NCI-H774 (cell line): ENCODE data around the gene PLAAT1.
A peak's percentile ranks its signal among the peaks of the same experiment; 100 is the strongest.

Source experiments
- DNase-seq: peaks from one replicate; lab custom pipeline; 2025; lab: John Stamatoyannopoulos, UW

Gene PLAAT1

GRCh38 chr3:193240850-193241706 is at the start of gene PLAAT1:
PLAAT1 (plus strand) TSS chr3:193241222; CDS start chr3:193255651, 14,429 bp downstream.
- DNase-seq: peak; percentile 98

- no peak for DNase-seq
Observed at GRCh38 chr3:193194371-193194770, 46.7 kb upstream of the PLAAT1 start.

- DNase-seq: no peak
Observed at GRCh38 chr3:193196746-193197145, 44.3 kb upstream of the PLAAT1 start.

GRCh38 chr3:193207290-193208273 is 33.4 kb upstream of the PLAAT1 start:
- peak; percentile 68 for DNase-seq

GRCh38 chr3:193210618-193211017 is 30.4 kb upstream of the PLAAT1 start:
- no peak for DNase-seq

GRCh38 chr3:193211173-193211572 is 29.8 kb upstream of the PLAAT1 start:
- DNase-seq: no peak

- no peak for DNase-seq
Observed at GRCh38 chr3:193211984-193212383, 29.0 kb upstream of the PLAAT1 start.

GRCh38 chr3:193212844-193213243 is 28.2 kb upstream of the PLAAT1 start:
- no peak for DNase-seq

- no peak for DNase-seq
Observed at GRCh38 chr3:193214445-193214844, 26.6 kb upstream of the PLAAT1 start.

GRCh38 chr3:193225302-193226125 is 15.5 kb upstream of the PLAAT1 start:
- no peak for DNase-seq

- no peak for DNase-seq
Observed at GRCh38 chr3:193228206-193228605, 12.8 kb upstream of the PLAAT1 start.

GRCh38 chr3:193229851-193230420 is 11.1 kb upstream of the PLAAT1 start:
- DNase-seq: no peak

GRCh38 chr3:193230610-193231009 is 10.4 kb upstream of the PLAAT1 start:
- DNase-seq: no peak

GRCh38 chr3:193231201-193231600 is 9.8 kb upstream of the PLAAT1 start:
- no peak for DNase-seq

- DNase-seq: no peak
Observed at GRCh38 chr3:193236599-193236998, 4.4 kb upstream of the PLAAT1 start.

GRCh38 chr3:193237030-193237429 is 4.0 kb upstream of the PLAAT1 start:
- DNase-seq: no peak

- no peak for DNase-seq
Observed at GRCh38 chr3:193240436-193240849, 579 bp upstream of the PLAAT1 start.

GRCh38 chr3:193241716-193242115 is 694 bp downstream of the PLAAT1 start:
- DNase-seq: no peak

- no peak for DNase-seq
Observed at GRCh38 chr3:193243571-193243970, 2.5 kb downstream of the PLAAT1 start.

- no peak for DNase-seq
Observed at GRCh38 chr3:193248848-193249468, 7.9 kb downstream of the PLAAT1 start.

- no peak for DNase-seq
Observed at GRCh38 chr3:193250492-193250891, 9.5 kb downstream of the PLAAT1 start.
